Measurements from ENCODE around the gene MED8.

- no peak for TF ChIP-seq POLR2A (IDR thresholded peaks at IDR 0.05)
- TF ChIP-seq CTCF (IDR thresholded peaks at IDR 0.05): no peak
These were observed 51.6 kb downstream of the MED8 start for GRCh38 chr1:43338001-43338400.

All from lower leg skin (tissue), 3 donors.